ENCODE results near the gene CYTH2. TPM values are rescaled to one million over a fixed set of nuclear protein-coding genes. Genes with fewer than 3 reads are reported as not detected.
"Not testable (repeated sequence)": the region's sequence is repeated elsewhere in the genome, so short reads cannot be mapped to it uniquely, and the experiment has no call there.

CYTH2 gene
- total RNA-seq, 3 donors from 2014 or later, result 66.3 to 86.9 (median 69.3) TPM

DNA sequence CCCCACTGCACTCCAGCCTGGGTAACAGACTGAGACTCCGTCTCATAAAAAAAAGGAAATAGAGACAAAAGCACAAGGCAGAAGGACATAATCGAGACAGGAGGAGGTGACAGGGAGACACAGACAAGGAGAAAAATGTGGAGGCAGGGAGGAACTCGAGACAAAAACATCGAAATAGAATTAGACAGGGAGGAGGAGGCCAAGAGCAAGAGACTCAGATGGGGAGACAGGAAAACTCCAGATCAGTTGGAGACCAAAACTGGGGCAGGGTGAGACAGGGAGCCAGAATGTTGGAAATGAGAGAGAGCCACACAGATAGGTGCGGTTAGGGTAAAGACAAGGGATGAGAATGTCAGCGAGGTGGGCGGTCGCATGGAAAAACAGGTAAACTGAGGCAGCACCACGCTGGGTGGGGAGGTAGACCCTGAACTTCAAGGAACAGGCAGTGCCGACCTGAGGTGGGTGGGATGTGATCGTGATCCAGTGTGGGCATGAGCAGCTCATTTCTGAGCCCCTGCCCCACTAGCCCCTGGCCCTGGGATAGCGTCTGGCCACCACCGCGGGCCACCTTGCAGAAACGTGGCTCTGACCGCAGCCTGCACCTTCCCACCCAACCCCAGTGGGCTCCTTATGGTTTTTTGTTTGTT, 15.2 kb downstream of the CYTH2 start:
- Histone ChIP-seq H3K9me3 (no peaks in the 10 kb centered on the region), H3K36me3 (ENCODE audit: low read depth) (no peaks in the 10 kb centered on the region), H3K4me1 (ENCODE audit: low read depth) (peaks cover 9% of the 10 kb centered on the region), H3K4me3 (no peak overlapping the region)
- no peak for DNase-seq
- no peak for ATAC-seq
- intact Hi-C loops (cut with DNase I, micrococcal nuclease), result no loop called here
- no peak for TF ChIP-seq CTCF (IDR thresholded peaks at IDR 0.05)

GRCh38 chr19:48484931-48485612, 15.9 kb downstream of the CYTH2 start:
- Histone ChIP-seq H3K9me3 (no peaks in the 10 kb centered on the region), H3K36me3 (ENCODE audit: low read depth) (no peaks in the 10 kb centered on the region), H3K4me1 (ENCODE audit: low read depth) (peaks cover 9% of the 10 kb centered on the region), H3K4me3 (no peak overlapping the region)
- no peak for ATAC-seq
- no peak for TF ChIP-seq CTCF (IDR thresholded peaks at IDR 0.05)
- intact Hi-C loops (cut with DNase I, micrococcal nuclease), result no loop called here
- DNase-seq, result no peak

DNA sequence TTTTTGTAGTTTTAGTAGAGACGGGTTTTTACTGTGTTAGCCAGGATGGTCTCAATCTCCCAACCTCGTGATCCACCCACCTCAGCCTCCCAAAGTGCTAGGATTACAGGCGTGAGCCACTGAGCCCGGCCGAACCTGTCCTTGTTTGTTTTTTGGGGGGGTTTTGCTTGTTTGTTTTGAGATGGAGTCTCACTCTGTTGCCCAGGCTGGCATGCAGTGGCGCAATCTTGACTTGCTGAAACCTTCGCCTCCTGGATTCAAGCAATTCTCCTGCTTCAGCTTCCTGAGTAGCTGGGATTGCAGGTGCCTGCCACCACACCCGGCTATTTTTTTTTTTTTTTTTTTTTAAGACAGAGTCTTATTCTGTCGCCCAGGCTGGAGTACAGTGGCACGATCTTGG, 17.5 kb downstream of the CYTH2 start:
- ATAC-seq; DNase-seq; intact Hi-C loops (cut with DNase I, micrococcal nuclease); H3K9me3 ChIP-seq; H3K4me3 ChIP-seq; H3K36me3 ChIP-seq (ENCODE audit: low read depth): not testable (repeated sequence)
- peaks cover 17% of the 10 kb centered on the region for H3K4me1 ChIP-seq (ENCODE audit: low read depth)

- no peak overlapping the region for H3K4me3 ChIP-seq
- no peaks in the 10 kb centered on the region for H3K9me3 ChIP-seq
- TF ChIP-seq CTCF (IDR thresholded peaks at IDR 0.05), result no peak
- ATAC-seq (peak; percentile 15), DNase-seq (no peak)
- peaks cover 17% of the 10 kb centered on the region for H3K4me1 ChIP-seq (ENCODE audit: low read depth)
- no peaks in the 10 kb centered on the region for H3K36me3 ChIP-seq (ENCODE audit: low read depth)
- intact Hi-C loops (cut with DNase I, micrococcal nuclease), result no loop called here
These were observed 18.4 kb downstream of the CYTH2 start for GRCh38 chr19:48487544-48487943.

- no peaks in the 10 kb centered on the region for H3K36me3 ChIP-seq (ENCODE audit: low read depth)
- no peak for TF ChIP-seq CTCF (IDR thresholded peaks at IDR 0.05)
- H3K9me3 ChIP-seq, result no peaks in the 10 kb centered on the region
- intact Hi-C loops (cut with DNase I, micrococcal nuclease), result no loop called here
- no peak overlapping the region for H3K4me3 ChIP-seq
- H3K4me1 ChIP-seq (ENCODE audit: low read depth), result peaks cover 17% of the 10 kb centered on the region
- DNase-seq, result peak in 2 of 3 donors; percentile 67 to 69
- ATAC-seq, result peak; percentile 52
These were observed 18.8 kb downstream of the CYTH2 start for GRCh38 chr19:48487948-48488347.

- intact Hi-C loops (cut with DNase I, micrococcal nuclease); ATAC-seq; H3K36me3 ChIP-seq (ENCODE audit: low read depth); H3K9me3 ChIP-seq; DNase-seq; H3K4me3 ChIP-seq: not testable (repeated sequence)
- H3K4me1 ChIP-seq (ENCODE audit: low read depth), result peaks cover 17% of the 10 kb centered on the region
These were observed 19.3 kb downstream of the CYTH2 start for GRCh38 chr19:48488478-48488877.
